Amygdala (tissue), 56 donors: ENCODE measurements around the gene RAD51B.

Source experiments
- DNase-seq, 56 donors: peaks; one replicate each; lab custom pipeline; 2025; lab: John Stamatoyannopoulos, UW

Gene RAD51B

GRCh38 chr14:68724914-68725313, 905.3 kb downstream of the RAD51B start:
- DNase-seq = no peak

GRCh38 chr14:68726093-68726695, 906.6 kb downstream of the RAD51B start:
- DNase-seq = no peak

DNA sequence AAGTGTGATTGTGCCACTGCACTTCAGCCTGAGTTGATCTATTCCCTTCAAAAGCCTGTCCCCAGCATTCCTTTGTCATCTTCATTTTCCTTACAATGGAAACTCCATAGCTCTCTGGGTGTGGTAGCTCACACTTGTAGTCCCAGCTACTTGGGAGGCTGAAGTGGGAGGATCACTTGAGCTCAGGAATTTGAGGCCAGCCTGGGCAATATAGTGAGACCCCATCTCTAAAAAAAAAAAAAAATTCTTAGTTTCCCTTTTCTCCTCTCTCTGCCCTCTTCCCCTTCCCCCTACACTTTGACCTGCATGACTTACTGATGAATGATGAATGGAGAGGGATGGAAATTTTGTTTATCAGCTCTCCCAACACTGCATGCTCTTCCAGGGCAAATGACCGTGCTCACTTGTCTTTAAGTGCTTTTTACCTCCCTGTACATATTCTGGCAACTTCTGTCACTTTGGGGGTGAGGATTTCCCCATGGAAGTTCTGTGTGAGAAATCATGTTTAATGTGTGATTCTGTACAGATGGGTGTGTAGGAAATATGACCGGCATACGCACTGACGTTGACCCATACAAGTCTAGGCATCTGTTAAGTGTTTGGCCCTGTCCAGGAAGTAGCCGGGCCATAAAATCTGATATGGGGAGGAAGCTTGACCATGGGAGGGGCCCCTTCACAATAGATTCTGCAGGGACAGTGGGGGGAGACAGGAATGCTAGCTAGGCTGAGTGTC, 907.9 kb downstream of the RAD51B start:
- no peak for DNase-seq

GRCh38 chr14:68728342-68729106, 908.9 kb downstream of the RAD51B start:
- no peak for DNase-seq

DNA sequence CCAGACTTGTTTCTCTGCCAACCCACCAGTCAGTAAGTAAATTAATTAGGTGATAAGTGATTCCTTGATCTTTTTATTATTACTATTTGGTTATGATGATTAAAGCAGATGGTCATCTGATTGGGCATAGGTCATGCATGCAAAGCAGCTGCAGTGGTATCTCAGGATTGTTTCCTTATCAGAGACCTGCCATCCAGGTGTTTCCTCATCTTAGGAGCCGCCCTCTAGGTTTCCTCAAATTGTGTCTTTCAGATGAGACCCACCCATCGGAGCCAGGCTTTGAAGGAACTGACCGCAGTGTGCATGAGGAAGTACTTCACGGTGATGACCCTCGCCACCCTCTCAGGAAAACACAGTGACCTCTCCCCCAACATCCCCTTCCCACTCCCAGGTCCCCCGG, 910.0 kb downstream of the RAD51B start:
- no peak for DNase-seq

- no peak for DNase-seq
Measured at GRCh38 chr14:68730348-68730747, 910.8 kb downstream of the RAD51B start.

GRCh38 chr14:68730811-68731425, 911.3 kb downstream of the RAD51B start:
- DNase-seq = peak in 45 of 56 donors; percentile 6 to 81 (median 44)

GRCh38 chr14:68733086-68733914, 913.7 kb downstream of the RAD51B start:
- peak in 24 of 56 donors; percentile 3 to 46 (median 27) for DNase-seq

- no peak for DNase-seq
Measured at GRCh38 chr14:68734231-68734732, 914.7 kb downstream of the RAD51B start.

DNA sequence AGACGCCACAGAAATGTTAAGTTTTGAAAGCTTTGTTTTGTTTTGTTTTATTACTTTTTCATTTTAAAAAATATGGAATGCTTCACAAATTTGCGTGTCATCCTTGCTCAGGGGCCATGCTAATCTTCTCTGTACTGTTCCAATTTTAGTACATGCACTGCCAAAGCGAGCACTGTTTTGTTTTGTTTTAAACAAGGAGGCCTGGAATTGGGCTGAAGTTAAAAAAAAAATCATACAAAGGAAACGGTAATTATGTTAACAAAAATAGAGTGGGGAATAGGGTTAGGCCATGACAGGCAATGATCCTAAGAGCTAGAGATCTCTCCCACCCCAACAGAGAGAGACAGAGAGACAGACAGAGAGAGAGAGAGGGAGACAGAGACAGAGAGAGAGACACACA, 916.3 kb downstream of the RAD51B start:
- no peak for DNase-seq

DNA sequence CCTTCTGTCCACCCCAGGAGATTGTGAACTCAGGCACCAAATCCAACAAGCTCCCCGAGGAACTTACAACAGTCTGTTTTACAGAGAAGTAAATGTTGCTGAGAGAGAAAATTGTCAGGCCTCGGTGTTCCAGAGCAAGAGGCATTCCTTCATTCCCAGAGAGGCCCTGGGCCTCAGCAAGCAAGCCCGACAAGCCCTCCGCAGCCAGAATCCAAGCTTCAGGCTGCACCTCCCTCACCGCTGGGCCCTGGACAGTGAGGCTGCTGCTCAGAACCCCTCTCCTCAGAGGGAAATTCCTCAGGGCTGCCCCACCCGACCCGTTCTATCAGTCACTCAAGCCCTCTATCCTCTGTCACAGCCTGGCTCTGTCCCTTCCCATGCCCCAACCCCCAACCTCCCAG, 916.9 kb downstream of the RAD51B start:
- DNase-seq = no peak

GRCh38 chr14:68737086-68737485, 917.5 kb downstream of the RAD51B start:
- no peak for DNase-seq

- no peak for DNase-seq
Measured at GRCh38 chr14:68738559-68738958, 919.0 kb downstream of the RAD51B start.

DNA sequence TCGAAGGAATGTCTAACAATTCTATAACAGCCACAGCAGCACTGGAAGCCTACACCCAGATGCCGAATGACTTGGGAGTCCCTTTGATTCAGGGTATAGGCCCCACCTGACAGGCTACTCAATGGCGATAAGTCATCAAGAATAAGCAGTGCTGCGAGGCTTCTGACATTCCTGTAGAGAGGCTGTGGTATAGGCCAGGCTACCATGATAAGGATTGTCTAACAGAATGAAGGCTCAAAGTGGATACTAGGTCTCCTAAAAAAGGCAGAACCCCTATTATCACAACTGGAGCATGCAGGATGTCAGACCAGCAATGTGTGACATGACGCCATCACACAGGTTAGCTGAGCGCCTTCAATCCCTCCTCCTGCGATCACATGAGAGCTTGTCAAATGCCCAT, 920.1 kb downstream of the RAD51B start:
- no peak for DNase-seq

DNA sequence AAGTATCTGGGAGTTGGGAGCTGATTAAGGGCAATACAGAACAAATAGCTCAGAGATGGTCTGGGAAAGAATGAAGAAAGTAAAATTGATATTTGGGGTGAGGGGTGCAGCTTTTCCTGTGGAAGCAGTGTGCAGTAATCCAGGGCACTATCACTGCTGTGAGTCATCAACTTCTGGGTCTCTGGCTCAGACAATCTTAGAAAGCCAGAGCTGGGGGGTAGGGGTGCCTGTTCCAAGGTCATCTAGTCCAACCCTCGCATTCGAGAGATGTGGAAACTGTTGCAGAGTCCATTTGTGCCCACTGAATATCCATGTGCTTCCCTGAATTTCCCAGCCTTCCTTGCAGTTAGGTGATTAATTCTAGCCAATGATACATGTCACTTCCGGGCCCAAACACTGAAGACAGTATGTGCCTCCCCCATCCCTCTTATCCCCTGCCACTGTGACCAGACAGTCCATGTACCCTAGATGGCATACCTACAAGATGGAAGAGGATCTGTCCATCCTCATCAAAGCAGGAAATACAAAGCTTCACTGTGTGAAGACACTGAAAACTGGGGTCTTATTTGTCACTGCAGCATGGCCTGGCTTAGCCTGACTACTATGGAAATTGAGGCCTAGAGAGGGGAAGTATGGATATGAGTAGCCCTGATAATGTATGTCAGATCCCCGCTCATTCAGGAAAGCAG, 921.4 kb downstream of the RAD51B start:
- no peak for DNase-seq

- no peak for DNase-seq
Measured at GRCh38 chr14:68741477-68741791, 921.9 kb downstream of the RAD51B start.

DNA sequence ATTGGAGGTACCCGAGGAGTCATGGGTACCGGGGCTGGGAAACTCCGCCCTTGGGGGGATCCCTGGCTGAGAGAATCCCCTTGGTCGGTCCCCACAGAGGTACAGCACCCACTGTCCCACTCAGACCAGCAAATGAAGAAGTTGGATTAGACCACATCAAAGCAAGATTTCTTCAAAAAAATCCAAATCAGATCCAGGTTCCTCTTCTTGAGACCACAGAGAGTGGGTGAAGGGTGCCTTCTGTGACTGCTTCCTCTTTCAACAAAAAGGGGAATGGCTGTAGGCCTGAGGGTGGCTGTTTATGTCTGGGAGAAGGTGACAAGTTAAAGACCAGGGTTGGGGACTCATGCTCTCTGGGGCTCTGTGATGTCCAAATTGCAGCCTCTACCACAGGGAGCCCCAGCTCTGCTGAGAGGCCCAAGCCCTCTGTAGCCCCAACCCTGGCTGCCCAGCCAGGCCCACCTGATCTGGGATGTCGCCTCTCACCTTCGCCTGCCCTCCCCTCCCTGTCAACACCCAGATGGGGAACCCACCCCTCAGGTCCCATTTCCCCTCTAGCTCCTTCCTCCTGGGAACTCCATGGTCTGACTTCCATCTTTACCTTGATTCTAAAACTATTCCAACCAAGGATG, 922.4 kb downstream of the RAD51B start:
- peak in 7 of 56 donors; percentile 3 to 33 (median 8) for DNase-seq

GRCh38 chr14:68744613-68745012, 925.0 kb downstream of the RAD51B start:
- no peak for DNase-seq

- DNase-seq = no peak
Measured at GRCh38 chr14:68747393-68747792, 927.8 kb downstream of the RAD51B start.
